K562 treated with DMSO at 1 percent for 48 hours (cell line): ENCODE measurements around the gene MTMR1. TPM values are rescaled to one million over a fixed set of nuclear protein-coding genes. Genes with fewer than 3 reads are reported as not detected.

ENCODE experiments used
- total RNA-seq: library from RNA; unstranded; fragments of 300-600 nt; gene quantifications from 2 replicates; pipeline ENCODE4 v1.2.3, GENCODE V29; 2022; ENCODE audit warnings: low replicate concordance; ENCODE audit errors: extremely low read depth

The MTMR1 gene
- not detected in 2 replicates for total RNA-seq

GRCh38 chrX:150692831-150693724 lies at the start of gene MTMR1:
Gene MTMR1, plus strand, starts transcription at chrX:150693396. Its CDS starts 135 bp downstream, at chrX:150693531.

Other genes starting within 250 kb of the MTMR1 start
- not detected in 2 replicates for gene MTM1, start 124.8 kb upstream of the MTMR1 start, total RNA-seq
- not detected in 2 replicates for gene CD99L2, start 205.3 kb downstream of the MTMR1 start, total RNA-seq